Measurements from ENCODE around the gene FAM72A.
"Not testable (repeated sequence)": the region's sequence is repeated elsewhere in the genome, so short reads cannot be mapped to it uniquely, and the experiment has no call there.

FAM72A gene

DNA sequence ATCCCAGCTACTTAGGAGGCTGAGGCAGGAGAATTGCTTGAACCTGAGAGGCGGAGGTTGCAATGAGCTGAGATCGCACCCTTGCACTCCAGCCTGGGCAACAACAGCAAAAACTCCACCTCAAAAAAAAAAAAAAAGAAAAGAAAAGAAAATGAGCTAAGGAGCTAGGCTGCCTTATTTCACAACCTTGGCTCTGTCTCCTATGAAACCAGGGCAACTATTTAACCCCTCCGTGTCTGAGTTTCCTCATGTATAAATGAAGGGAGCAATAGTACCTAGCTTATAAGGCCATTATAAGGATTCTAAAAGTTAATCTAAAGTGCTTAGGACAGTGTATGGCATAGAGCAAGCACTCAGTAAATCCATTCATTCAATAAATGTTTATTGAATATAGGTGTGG lies 32.8 kb downstream of the FAM72A start:
- not testable (repeated sequence) for DNase-seq (ENCODE audit: low read depth in 3 of 3)

DNA sequence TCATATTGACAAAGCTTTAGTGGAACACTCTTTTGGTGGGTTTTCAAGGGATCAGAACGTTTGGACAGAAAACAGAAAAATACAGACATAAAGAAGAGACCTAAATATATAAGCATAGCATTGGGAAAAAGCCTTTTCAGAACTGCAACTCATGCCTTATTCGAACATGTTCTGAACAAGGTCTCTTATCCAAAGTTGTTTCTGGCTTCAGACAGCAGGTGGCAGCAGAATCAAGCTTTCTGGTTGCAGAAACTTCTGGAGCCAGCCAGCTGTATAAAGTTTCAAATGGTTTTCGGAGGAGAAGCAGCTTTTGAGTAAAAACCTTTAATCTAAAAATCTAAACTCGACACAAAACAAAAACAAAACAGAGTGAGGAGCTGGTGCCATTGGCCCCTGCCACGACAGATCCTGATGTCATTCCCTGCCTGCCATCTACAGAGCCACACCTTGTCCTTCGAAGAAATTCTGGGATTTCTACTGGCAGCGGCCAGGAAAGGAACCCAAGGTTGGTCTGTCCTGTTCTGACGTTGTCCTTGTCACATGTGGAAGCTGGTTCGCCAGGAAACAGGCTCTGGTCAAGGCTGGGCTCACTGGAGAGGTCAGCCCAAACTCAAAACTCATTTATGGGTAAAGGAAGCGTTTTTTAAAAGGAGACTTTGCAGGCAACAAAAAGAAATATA lies 35.1 kb downstream of the FAM72A start:
- DNase-seq (ENCODE audit: low read depth in 3 of 3) = not testable (repeated sequence)

DNA sequence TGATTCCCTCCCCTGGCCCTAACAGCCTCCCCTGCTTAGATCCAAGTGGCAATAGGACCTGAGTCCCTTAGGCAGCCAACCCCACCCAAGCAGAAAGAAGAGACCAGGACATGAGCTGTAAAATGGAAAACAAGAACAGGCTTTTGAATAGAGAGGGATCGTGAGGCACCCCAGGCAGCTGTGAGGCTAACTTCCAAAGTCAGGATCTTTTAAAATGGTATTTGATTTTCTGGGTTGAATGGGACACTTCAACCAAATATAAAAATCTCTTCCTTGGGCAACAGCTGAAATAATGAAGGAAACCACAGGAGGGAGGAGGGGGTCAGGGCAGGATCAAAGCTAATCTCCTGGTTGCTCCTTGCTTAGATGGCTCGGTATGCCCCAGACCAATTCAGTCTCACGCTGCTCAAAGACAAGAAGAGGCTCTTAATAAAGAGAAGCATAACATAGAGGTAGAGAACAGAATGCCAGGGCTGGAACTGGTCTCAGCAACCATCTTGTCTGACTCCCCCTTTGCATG lies 56.8 kb downstream of the FAM72A start:
- no peak for DNase-seq (ENCODE audit: low read depth in 3 of 3)

DNA sequence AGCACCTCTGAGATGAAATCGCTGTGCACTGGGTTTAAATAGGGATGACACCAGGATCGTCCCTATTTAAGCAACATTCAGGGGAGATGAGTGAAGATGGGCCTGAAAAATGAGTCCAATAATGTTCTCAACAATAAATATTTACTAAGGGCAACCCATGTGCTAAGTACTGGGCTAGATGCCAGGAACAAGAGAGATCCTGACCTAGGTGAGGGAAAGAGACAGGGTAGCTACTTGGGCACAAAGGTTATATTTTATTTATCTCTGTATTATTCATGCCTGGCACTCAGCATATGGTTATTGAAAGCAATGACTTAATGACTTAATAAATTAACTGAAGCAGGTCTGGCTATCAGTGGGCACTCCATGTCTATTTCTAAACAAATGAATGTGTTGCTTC lies 58.0 kb downstream of the FAM72A start:
- no peak for DNase-seq (ENCODE audit: low read depth in 3 of 3)

DNA sequence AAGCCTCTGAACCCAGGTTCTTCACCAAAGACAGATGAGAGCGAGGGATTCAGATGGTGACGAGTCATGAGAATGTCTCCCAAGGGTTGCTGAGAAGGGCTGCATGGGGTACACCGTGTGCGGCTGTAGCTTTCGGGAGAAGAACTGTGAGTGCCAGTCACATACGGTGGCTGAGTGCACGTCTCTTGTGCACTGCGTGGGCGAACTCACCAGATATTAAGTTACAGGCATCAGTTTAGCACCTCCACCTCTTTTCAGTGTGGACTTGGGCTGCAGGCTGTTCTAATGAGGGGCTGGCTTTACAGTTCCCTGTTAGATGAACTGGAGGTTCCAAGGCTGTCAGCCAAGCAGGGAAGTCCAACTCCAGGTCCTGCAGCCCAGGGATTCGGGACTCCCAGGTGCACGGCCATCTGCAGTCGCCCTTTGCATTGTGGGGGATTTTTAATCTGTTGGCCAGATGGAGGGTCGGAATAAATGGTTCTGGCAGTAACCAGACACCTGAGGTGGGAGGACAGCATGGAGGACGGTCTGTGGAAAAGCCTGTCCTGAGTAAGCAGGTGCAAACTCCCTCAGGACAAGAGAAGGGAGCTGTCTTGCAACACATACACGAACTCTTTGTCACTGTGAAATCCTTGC lies 59.0 kb downstream of the FAM72A start:
- DNase-seq (ENCODE audit: low read depth in 3 of 3) = no peak

DNA sequence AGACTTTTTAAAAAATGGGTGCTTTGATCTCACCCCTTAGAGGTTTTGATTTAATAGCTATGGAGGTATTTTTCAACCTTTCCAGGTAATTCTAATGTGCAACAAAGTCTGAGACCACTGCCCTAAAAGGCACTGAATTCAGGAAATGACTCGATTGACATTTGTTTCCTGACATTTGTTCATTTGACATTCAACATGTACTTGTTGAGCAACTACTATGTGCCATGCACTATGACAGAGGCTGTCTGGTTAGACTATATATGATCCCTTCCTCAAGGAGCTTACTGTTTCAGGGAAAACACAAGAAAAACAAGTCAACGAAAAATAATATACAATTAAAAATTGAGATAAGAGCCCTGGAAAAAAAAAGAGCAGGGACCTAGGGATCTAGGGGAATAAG lies 59.9 kb downstream of the FAM72A start:
- DNase-seq (ENCODE audit: low read depth in 3 of 3) = no peak

DNA sequence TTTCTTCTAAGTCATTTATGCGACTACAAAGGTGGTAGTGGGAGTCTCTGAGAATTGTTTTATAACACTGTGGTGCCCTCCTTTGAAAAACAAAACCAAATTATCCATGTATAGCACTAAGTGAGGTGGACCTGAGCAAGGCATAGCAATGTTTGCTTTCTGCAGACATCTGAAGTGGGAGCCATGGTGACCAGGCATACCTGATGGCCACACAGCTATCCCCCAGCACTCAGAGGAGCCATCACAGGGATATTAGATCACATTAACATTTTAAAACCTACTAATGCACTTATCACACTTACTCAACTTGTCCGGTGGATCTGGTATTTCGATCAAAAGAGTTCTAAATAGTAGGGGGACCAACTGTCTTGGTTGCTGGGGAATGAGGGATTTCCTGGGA lies 60.6 kb downstream of the FAM72A start:
- DNase-seq (ENCODE audit: low read depth in 3 of 3) = no peak

DNA sequence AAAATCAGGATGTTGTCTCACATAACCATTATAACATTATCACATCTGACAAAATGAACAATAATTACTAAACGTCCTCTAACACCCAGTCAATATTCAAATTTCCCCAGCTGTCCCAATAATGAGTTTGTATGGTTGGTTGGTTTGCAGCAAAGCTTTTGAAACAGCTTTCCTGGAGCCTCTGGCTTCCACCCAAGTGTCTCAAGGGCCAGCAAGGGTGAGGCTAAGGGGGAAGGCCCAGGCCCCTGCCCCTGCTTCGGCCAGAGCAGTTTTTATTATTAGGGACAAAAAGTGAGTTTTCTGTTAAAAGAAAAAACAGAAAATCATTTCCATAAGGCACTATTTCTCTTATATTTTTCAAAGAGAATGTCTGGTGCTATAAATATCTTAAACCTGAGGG lies 66.4 kb downstream of the FAM72A start:
- DNase-seq (ENCODE audit: low read depth in 3 of 3) = no peak
